Epithelial cell of esophagus (primary cell): ENCODE data around the gene BPIFB3.

Source experiments
- DNase-seq: peaks from one replicate; pipeline ENCODE4 v3.0.0; 2010; ENCODE audit warnings: low read depth
- H3K4me3 ChIP-seq: 2 replicates; pipeline ENCODE4 v1.5.1; 2011; ENCODE audit warnings: mild to moderate bottlenecking, low read length, control low read depth
- TF ChIP-seq, protein P1 (sequence below): IDR thresholded peaks from 2 replicates; pipeline ENCODE4 v1.5.1; 2011; ENCODE audit warnings: low read depth, mild to moderate bottlenecking, low read length, control low read depth, inconsistent platforms; ENCODE audit not compliant: insufficient read depth; ENCODE audit errors: missing control alignments

Gene BPIFB3

DNA sequence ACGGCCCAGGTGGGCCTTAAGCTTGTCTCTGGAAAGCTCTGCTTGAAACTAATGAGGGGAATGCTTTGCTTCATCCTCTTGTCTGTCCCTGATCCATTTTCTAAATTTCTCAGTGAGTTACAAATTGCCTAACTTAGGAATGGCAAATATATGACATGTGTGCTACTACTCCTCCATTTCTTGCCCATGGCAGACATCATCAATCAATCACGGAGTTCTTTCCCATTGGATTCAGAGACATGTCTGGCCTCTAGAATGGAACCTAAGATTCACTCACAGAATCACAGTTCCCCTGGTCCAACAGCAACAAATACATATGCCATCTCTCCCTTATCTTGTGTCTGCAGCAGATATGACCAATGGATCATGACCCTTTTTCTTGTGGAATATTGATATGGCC is 19.1 kb downstream of the BPIFB3 start:
- no peak overlapping the region for H3K4me3 ChIP-seq
- DNase-seq, result no peak
- TF ChIP-seq, protein P1, sequence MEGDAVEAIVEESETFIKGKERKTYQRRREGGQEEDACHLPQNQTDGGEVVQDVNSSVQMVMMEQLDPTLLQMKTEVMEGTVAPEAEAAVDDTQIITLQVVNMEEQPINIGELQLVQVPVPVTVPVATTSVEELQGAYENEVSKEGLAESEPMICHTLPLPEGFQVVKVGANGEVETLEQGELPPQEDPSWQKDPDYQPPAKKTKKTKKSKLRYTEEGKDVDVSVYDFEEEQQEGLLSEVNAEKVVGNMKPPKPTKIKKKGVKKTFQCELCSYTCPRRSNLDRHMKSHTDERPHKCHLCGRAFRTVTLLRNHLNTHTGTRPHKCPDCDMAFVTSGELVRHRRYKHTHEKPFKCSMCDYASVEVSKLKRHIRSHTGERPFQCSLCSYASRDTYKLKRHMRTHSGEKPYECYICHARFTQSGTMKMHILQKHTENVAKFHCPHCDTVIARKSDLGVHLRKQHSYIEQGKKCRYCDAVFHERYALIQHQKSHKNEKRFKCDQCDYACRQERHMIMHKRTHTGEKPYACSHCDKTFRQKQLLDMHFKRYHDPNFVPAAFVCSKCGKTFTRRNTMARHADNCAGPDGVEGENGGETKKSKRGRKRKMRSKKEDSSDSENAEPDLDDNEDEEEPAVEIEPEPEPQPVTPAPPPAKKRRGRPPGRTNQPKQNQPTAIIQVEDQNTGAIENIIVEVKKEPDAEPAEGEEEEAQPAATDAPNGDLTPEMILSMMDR, result no peak

DNA sequence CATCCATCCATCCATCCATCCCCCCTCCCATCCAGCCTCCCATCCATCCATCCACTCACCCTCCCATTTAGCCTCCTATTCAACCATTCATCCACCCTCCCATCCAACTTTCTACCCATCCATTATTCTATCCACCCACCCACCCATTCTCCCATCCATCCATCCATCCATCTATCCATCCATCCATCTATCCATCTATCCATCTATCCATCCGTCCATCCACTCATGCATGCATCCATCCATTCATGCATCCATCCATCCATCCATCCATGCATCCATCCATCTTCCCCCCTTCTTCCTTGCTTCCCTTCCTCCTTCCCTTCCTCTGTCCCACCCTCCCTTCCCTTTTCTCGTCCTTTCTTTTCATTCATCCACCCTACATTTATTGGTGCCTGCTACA is 21.0 kb downstream of the BPIFB3 start:
- no peak overlapping the region for H3K4me3 ChIP-seq
- TF ChIP-seq, protein P1, result no peak
- no peak for DNase-seq

DNA sequence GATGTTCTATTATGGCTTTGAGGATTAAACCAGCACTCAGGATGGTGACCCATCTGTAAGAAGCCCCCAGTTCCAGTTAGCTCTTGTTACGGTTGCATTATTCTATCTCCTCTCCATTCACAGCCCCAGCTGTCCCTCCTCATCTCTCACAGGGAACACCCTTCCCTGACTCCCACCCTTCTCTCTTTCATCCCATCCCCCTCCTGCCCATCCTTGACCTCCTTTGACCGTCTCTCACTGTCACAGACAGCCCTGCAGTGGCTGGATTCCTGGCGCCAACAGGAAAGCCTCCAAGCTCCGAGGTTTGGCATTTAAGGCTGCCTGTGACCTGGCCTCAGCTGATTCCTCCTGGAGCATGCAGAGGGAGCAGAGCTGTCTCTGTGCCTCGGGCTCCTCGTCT is 21.6 kb downstream of the BPIFB3 start:
- DNase-seq, result no peak
- TF ChIP-seq, protein P1, result no peak
- no peak overlapping the region for H3K4me3 ChIP-seq

DNA sequence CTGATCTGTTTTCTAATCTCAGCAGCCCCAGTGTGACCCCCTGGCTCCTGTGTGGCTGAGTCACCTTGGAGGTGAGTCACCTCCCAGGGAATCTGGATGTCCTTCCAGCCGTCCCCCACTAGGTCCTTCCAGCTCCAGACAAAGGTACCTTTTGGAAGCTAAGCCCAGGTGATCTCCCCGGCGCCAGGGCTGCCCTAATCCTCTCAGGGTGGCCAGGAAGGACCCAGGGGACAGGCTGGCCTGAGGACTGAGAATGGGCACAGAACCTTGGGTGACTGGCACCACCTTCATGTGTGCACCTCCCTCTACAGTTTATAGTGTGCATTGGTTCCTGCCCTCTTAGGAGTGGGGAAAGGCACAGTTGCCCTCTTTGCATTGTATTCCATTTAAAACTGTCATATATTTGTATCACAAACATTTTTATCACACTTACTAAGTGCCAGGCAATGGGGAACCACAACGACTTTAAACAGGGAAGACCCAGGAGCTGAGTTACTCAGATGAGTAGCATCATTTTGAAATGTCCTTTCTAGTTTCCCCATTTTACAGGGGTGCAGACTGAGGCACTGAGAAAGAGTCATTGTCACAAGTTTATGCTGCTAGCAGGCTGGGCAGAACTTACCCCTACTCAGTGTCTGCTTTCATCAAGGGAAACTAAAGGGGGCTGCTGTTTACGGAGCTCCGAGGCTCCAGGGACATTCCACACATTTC is 23.1 kb downstream of the BPIFB3 start:
- no peak overlapping the region for H3K4me3 ChIP-seq
- no peak for DNase-seq

DNA sequence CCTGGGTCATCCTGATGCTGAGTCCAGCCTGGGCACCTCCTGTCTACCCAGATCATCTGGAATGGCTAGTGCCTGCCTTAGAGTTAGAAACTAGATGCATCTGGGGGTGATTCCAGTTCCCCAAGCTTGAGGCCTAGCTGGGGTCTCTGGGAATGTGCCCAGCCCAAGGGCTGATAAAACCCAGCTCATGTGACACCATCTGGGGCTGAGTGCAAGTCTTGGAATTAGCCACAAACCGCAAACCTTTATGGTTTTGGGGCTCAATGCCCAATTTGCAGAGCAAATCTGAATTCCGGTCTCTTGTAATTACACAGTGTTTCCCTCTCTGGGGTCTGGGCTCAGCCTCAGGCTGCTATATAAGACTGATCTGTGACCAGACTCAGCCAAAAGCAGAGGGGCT is 25.6 kb downstream of the BPIFB3 start, which contains the start of gene BPIFB4:
Gene BPIFB4 (plus strand): TSS at position 385 of the 400 bp plus-strand sequence. CDS start 1,884 bp downstream, outside the sequence.
- H3K4me3 ChIP-seq, result no peak within 1 kb of the TSS
- DNase-seq, result no peak
- TF ChIP-seq, protein P1, result no peak

More for the DNA sequence above, 23.1 kb downstream of the BPIFB3 start:
- TF ChIP-seq, protein P1, result peak; percentile 35

DNA sequence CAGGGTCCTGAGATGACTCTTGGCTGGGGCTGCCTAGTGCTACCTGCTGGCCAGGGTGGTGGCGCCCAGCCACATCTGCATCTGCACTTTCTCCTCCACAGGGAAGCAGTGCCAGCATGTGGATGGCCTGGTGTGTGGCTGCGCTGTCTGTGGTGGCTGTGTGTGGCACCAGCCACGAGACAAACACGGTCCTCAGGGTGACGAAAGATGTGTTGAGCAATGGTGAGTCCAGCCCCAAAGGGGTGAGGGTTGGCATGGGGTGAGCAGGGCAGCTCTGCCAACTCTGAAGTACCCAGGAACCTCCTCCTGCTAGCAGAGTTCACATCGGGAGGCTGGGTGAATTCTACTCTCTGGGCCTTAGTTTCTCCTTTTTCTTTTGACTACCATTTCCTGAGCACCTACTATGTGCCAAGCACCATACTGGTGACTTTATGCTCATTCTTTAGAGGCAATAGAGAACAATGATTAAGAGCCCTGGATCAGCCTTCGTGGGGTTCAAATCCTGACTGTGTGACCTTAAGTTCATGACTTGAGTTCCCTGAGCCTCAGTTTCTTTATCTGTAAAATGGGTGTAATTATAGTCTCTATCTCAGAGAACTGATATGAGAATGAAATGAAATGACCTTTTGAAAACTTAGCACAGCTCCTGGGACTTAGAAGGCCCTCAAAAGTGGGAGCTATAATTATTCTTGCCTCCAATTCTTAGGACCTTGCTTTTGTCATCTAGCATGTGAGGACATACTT is 27.9 kb downstream of the BPIFB3 start:
- no peak for DNase-seq
- H3K4me3 ChIP-seq, result no peak overlapping the region
- TF ChIP-seq, protein P1, result no peak

DNA sequence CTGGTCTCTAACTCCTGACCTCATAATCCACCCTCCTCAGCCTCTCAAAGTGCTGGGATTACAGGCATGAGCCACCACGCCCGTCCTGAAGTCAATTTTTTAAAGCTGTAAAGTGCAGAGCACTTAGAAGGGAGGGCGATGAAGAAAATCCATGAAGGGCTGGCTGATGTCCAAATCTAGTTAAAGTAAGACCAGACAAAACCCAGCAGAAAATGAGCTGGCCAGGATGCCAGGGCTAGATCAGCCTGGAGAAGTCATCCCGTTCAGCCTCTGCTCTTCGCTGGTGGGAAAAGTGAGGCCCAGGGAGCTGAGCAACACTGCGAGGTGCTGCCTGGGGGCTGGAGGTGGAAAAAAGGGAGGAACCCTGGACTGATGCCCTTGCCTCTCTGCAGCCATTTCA is 28.8 kb downstream of the BPIFB3 start:
- H3K4me3 ChIP-seq, result no peak overlapping the region
- TF ChIP-seq, protein P1, result no peak
- DNase-seq, result no peak
